WTC11 (cell line): ENCODE results near the gene SPINK13.

Experiments used
- NR1H2 ChIP-seq: sonication (generic); formaldehyde crosslinking; IDR thresholded peaks from 2 replicates; pipeline ENCODE4 v1.9.0; 2021; ENCODE audit warnings: mild to moderate bottlenecking, moderate library complexity, missing genetic modification reagents
- RELA ChIP-seq: sonication (generic); formaldehyde crosslinking; IDR thresholded peaks from 2 replicates; pipeline ENCODE4 v1.8.1; 2022; ENCODE audit warnings: missing genetic modification reagents, mild to moderate bottlenecking, borderline replicate concordance
- SMAD4 ChIP-seq: sonication (generic); formaldehyde crosslinking; IDR thresholded peaks from 2 replicates; pipeline ENCODE4 v1.8.0; 2022; ENCODE audit warnings: mild to moderate bottlenecking, missing genetic modification reagents
- TCF7 ChIP-seq: sonication (generic); formaldehyde crosslinking; IDR thresholded peaks from 2 replicates; pipeline ENCODE4 v1.8.0; 2022; ENCODE audit warnings: mild to moderate bottlenecking, low read depth, missing genetic modification reagents, moderate library complexity
- TEAD4 ChIP-seq: sonication (generic); formaldehyde crosslinking; IDR thresholded peaks from 2 replicates; pipeline ENCODE4 v1.8.0; 2022; ENCODE audit warnings: mild to moderate bottlenecking, missing genetic modification reagents
- USF2 ChIP-seq: sonication (generic); formaldehyde crosslinking; IDR thresholded peaks from 2 replicates; pipeline ENCODE4 v1.8.1; 2023; ENCODE audit warnings: mild to moderate bottlenecking, missing genetic modification reagents, moderate library complexity
- ZMAT4 ChIP-seq: fragments of 250-450 bp; sonication (Bioruptor Pico); IDR thresholded peaks from 2 replicates; pipeline ENCODE4 v1.9.0; 2021; ENCODE audit warnings: mild to moderate bottlenecking
- TF ChIP-seq, protein P1 (sequence below): sonication (generic); formaldehyde crosslinking; conservative IDR thresholded peaks from 2 replicates; pipeline ENCODE4 v1.8.1; 2022; ENCODE audit warnings: mild to moderate bottlenecking, missing genetic modification reagents
- TF ChIP-seq, protein P2 (sequence below): fragments of 200-600 bp; IDR thresholded peaks from 2 replicates; pipeline ENCODE4 v1.8.0; 2022; ENCODE audit warnings: antibody characterized with exemption
- TF ChIP-seq, protein P3 (sequence below): sonication (generic); formaldehyde crosslinking; IDR thresholded peaks from 2 replicates; pipeline ENCODE4 v1.8.0; 2022; ENCODE audit warnings: mild to moderate bottlenecking, missing genetic modification reagents
- TF ChIP-seq, protein P4 (sequence below): sonication (generic); formaldehyde crosslinking; IDR thresholded peaks from 2 replicates; pipeline ENCODE4 v1.8.1; 2023; ENCODE audit warnings: mild to moderate bottlenecking, missing genetic modification reagents

GRCh38 chr5:148311484-148311883 lies 42.9 kb downstream of the SPINK13 start:
- TF ChIP-seq, protein P1, sequence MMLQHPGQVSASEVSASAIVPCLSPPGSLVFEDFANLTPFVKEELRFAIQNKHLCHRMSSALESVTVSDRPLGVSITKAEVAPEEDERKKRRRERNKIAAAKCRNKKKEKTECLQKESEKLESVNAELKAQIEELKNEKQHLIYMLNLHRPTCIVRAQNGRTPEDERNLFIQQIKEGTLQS (CRISPR knock-in tag), result no peak
- TF ChIP-seq, protein P2, sequence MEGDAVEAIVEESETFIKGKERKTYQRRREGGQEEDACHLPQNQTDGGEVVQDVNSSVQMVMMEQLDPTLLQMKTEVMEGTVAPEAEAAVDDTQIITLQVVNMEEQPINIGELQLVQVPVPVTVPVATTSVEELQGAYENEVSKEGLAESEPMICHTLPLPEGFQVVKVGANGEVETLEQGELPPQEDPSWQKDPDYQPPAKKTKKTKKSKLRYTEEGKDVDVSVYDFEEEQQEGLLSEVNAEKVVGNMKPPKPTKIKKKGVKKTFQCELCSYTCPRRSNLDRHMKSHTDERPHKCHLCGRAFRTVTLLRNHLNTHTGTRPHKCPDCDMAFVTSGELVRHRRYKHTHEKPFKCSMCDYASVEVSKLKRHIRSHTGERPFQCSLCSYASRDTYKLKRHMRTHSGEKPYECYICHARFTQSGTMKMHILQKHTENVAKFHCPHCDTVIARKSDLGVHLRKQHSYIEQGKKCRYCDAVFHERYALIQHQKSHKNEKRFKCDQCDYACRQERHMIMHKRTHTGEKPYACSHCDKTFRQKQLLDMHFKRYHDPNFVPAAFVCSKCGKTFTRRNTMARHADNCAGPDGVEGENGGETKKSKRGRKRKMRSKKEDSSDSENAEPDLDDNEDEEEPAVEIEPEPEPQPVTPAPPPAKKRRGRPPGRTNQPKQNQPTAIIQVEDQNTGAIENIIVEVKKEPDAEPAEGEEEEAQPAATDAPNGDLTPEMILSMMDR, result no peak
- TF ChIP-seq SMAD4 (CRISPR knock-in tag) (no peak), TEAD4 (no peak), ZMAT4 (CRISPR knock-in tag) (no peak), NR1H2 (CRISPR knock-in tag) (no peak), RELA (CRISPR knock-in tag) (no peak), USF2 (CRISPR knock-in tag) (no peak), TCF7 (no peak)
- TF ChIP-seq, protein P3, sequence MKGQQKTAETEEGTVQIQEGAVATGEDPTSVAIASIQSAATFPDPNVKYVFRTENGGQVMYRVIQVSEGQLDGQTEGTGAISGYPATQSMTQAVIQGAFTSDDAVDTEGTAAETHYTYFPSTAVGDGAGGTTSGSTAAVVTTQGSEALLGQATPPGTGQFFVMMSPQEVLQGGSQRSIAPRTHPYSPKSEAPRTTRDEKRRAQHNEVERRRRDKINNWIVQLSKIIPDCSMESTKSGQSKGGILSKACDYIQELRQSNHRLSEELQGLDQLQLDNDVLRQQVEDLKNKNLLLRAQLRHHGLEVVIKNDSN (CRISPR knock-in tag), result no peak
- TF ChIP-seq, protein P4, sequence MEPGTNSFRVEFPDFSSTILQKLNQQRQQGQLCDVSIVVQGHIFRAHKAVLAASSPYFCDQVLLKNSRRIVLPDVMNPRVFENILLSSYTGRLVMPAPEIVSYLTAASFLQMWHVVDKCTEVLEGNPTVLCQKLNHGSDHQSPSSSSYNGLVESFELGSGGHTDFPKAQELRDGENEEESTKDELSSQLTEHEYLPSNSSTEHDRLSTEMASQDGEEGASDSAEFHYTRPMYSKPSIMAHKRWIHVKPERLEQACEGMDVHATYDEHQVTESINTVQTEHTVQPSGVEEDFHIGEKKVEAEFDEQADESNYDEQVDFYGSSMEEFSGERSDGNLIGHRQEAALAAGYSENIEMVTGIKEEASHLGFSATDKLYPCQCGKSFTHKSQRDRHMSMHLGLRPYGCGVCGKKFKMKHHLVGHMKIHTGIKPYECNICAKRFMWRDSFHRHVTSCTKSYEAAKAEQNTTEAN (CRISPR knock-in tag), result no peak
